ENCODE results near the gene GPRC6A. TPM values are rescaled to one million over a fixed set of nuclear protein-coding genes. Genes with fewer than 3 reads are reported as not detected.

GPRC6A gene
- polyA plus RNA-seq, 12 donors, result not detected

- peak; percentile 43 for DNase-seq
Observed at GRCh38 chr6:116779573-116780164, 49.2 kb downstream of the GPRC6A start.

DNA sequence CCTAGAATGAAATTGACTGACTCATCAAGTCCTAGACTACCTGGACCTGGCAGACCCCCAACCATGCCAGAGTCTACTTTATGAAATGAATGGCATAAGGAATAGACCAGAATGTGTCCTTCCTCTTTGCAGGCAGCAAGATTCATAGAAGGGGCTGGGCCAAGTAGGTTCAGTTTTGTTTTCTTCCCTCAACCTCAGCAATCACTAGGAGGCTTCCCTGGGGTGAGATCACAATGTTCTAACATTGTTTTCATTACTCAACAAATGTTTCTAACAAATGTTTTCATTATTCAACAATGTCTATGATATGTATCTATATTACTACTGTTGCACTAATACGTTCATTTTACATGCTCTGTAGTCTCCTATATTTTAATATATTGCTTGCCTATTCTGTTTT is 55.0 kb downstream of the GPRC6A start:
- DNase-seq, result no peak

DNA sequence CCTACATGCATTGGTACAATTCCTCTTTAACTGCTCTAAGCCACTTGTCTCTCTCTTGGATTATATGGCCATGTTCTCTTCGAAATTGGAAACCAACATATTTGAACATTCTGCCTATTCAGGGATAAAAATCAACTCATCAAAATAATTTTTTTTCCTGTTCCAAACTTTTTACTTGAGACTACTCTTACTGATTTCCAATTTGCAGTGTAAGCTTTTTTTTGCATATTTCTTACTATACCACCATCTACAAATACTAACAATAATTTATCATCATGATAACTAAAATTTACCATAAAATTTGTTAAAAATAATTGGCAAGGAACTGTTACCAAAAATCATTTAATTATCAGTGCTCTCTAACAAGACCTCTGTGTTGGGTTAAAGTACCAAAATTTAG is 56.4 kb downstream of the GPRC6A start:
- DNase-seq, result no peak

GRCh38 chr6:116767715-116768114 is 61.2 kb downstream of the GPRC6A start:
- DNase-seq, result peak; percentile 45

DNA sequence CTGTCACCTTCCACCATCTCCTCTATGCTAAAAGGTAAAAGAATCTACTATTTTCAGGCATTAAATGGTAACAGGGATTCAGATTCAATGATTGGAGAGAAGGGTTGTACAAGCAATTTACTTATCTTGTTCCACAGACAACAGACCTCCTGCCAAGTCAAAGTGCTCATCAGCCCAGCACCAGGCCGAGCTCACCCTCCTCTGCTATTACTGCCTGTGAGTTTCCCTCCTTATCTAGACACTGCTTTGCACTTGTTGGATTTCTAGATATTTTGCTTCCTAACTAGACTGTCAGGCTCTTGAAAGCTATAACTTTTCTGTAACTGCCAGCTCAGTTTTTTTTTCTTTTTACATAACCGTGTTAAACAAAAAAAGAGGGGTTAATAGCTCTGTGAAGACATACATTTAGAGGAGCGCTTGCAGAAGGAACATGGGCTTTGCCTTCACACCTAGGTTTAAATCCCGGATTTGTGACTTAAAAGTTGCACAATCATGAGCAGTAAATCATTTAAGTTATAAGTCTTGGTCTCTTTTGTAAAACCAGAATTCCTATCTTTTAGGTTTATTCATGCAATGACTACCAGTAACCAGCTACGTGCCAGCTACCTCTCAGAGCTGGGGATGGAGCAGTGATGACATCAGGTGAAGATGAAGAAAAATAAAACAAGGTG is 62.2 kb downstream of the GPRC6A start:
- no peak for DNase-seq

DNA sequence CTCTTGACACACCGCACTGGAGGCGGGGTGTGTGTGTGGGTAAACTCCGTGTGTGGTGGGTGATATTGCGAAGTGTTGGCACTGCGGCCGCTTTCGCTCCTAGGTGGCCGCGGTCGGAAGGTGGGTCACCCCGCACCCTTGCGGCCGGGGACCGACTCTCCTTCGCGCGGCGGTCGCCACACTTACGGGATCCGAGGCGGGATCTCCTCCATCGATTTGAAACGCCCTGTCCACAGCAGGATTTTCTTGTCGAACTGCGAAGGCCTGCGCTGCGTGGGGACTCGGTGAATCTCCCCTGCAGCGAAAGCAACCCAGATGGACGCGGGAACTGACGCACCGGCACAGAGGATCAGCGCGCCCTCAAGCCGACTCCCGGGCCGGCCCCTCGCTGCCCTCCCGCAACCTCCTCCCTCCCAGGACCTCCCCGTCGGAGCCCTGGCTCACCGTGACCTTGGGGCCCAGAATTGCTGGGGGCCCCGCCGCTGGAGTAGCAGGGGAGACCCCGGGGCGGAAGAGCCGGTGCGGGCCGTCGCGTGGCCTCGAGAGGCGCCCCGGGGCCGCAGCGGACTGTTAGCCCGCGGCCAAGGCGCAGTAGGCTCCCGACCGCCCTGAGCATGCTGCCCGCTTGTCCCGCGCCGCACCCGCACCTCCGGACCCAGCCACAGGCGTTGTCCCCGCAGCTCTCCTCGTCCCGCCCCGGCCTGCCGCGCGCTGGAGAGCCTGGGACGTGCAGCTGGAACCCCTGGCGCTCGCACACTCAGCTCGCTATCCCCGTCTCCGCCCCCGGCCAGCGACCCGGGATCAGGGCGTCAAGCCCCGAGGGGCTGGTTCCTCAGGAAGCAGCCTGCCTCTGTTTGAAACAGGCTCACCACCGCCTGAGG is 63.7 kb downstream of the GPRC6A start, which contains the start of gene FAM162B:
Gene FAM162B (minus strand): TSS at position 759 of the 881 bp plus-strand sequence. CDS start 143 bp downstream, at position 616.
- peak; percentile 42 for DNase-seq

GRCh38 chr6:116764629-116764960 is 64.3 kb downstream of the GPRC6A start:
- no peak for DNase-seq

DNA sequence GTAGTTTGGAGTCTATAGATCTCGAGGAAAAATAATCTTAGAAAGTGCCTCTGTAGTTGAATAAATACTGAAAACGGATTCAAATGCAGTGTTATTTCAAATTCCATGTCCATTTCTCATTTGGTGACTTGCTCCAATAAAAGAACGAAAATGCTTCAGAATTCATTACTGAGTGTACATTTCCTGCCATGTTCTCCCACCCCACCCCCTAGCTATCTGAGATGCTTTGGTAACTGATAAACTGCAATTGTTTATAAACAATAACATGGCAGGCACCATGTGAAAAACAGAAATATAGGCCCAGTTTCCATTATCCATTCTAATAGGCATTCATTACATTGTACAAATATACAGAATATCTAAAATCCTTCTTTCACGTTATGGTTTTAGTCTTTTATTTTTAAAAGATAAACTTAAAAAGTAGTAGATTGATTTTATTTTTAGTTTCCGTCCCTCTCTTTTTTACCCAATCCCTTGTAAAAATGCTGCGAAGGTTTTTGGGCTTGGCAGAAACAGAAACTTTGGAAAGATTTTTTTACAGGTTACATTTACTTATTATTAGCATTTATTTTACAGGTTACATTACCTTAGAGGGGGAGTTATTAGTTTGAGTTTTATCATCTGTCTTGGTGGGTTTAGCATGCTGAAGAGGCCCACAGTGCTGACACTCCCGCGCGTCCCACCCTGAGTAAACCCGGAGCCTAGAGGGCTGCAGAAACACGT is 64.8 kb downstream of the GPRC6A start:
- DNase-seq, result no peak

GRCh38 chr6:116763048-116763447 is 65.8 kb downstream of the GPRC6A start:
- no peak for DNase-seq

DNA sequence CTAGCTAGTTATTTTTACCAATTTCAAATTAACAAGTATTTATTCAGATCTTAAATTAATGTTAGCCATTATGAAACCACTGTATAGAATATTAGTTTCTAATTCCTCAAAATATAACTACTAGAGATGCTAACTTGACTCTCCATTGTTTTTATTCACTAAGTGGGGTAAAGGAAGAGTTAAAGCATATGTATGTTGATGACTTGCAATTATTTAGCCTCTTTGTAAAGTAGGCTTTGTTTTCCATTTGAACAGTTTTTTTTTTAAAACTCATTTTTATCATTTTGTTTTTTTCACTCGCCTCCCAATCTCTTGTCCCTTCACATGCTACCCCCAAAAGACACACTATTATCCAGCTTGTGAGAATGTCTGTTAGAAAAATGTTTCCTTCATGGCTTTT is 66.6 kb downstream of the GPRC6A start:
- no peak for DNase-seq

- DNase-seq, result no peak
Observed at GRCh38 chr6:116761779-116762178, 67.1 kb downstream of the GPRC6A start.

- DNase-seq, result no peak
Observed at GRCh38 chr6:116745176-116745575, 83.7 kb downstream of the GPRC6A start.

Other genes starting within 250 kb of the GPRC6A start
- gene RSPH4A, start 212.6 kb downstream of the GPRC6A start, polyA plus RNA-seq (ENCODE audit: insufficient read length in 12 of 12), result 1 to 10 TPM in 1 of 12 donors, under 1 TPM in 9, not detected in 2; 0.39 to 1.4 (median 0.61) TPM
- gene ZUP1, start 160.3 kb downstream of the GPRC6A start, polyA plus RNA-seq (ENCODE audit: insufficient read length in 12 of 12), result 10 to 100 TPM in 5 of 12 donors, 1 to 10 TPM in 6, not detected in 1; 5.4 to 11.8 (median 9.4) TPM
- gene KPNA5, start 147.9 kb downstream of the GPRC6A start, polyA plus RNA-seq (ENCODE audit: insufficient read length in 12 of 12), result 10 to 100 TPM in 10 of 12 donors, 1 to 10 TPM in 1, not detected in 1; 8.3 to 16.0 (median 12.7) TPM
- gene FAM162B, start 63.4 kb downstream of the GPRC6A start, polyA plus RNA-seq (ENCODE audit: insufficient read length in 12 of 12), result 1 to 10 TPM in 10 of 12 donors, not detected in 2; 5.2 to 7.8 (median 6.9) TPM
- gene RFX6, start 48.2 kb upstream of the GPRC6A start, polyA plus RNA-seq (ENCODE audit: insufficient read length in 12 of 12), result not detected